ENCODE results near the gene FBXL15.

The FBXL15 gene

DNA sequence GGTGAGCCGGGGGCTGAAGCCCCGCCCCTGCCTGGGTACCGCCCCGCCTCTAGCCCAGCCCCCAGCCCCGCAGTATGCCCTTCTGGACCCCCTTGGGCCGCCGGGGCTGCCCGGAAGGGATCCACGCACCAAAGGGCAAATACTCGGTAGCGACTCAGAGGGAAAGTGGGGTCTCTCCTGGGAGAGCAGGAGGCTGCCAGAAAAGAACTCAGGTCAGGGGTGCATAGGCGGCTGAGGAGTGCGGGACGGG, 796 bp downstream of the FBXL15 start:
- TF ChIP-seq, protein P1, sequence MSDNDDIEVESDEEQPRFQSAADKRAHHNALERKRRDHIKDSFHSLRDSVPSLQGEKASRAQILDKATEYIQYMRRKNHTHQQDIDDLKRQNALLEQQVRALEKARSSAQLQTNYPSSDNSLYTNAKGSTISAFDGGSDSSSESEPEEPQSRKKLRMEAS (IDR thresholded peaks at IDR 0.05; ENCODE audit: low read depth, low read length), result no peak
- TF ChIP-seq POLR2A (IDR thresholded peaks at IDR 0.05; ENCODE audit: extremely low read depth, insufficient read length) (no peak), MYC (IDR thresholded peaks at IDR 0.05; ENCODE audit: low read depth, low read length) (no peak), CTCF (IDR thresholded peaks at IDR 0.05; ENCODE audit: low read depth, low read length) (no peak)
- no peak for DNase-seq (ENCODE audit: low read depth)

DNA sequence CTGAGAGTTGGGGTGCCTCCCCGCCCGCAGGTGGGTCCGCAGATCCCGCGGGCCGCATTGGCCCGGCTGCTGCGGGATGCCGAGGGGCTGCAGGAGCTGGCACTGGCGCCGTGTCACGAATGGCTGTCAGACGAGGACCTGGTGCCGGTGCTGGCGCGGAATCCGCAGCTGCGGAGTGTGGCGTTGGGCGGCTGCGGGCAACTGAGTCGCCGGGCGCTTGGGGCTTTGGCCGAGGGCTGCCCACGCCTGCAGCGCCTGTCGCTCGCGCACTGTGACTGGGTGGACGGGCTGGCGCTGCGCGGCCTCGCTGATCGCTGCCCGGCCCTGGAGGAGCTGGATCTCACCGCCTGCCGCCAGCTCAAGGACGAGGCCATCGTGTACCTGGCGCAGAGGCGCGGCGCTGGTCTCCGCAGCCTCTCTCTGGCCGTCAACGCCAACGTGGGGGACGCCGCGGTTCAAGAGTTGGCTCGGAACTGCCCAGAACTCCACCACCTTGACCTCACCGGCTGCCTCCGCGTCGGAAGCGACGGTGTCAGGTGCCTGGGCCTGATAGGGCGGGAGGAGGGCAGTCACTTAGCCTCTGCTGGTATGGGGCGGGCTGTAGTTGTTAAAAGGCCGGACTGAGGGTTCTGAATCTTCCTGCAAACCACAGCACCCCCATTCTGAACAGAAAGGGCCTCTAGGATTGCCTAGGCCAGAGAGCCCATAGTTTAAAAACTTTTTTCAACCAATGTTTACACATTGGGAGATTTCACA, 1.3 kb downstream of the FBXL15 start:
- DNase-seq (ENCODE audit: low read depth), result peak; percentile 59
- TF ChIP-seq POLR2A (IDR thresholded peaks at IDR 0.05; ENCODE audit: extremely low read depth, insufficient read length) (no peak), MYC (IDR thresholded peaks at IDR 0.05; ENCODE audit: low read depth, low read length) (no peak), CTCF (IDR thresholded peaks at IDR 0.05; ENCODE audit: low read depth, low read length) (no peak)
- TF ChIP-seq, protein P1 (IDR thresholded peaks at IDR 0.05; ENCODE audit: low read depth, low read length), result 0 out of 2 replicates have a peak, but pooled peaks have one; percentile 2
- H3K4me3 ChIP-seq (ENCODE audit: low read depth, low read length), result peak overlapping the region; percentile 88

More for the DNA sequence above, 796 bp downstream of the FBXL15 start:
- peak overlapping the region; percentile 88 for H3K4me3 ChIP-seq (ENCODE audit: low read depth, low read length)

GRCh38 chr10:102422545-102423129, 2.0 kb downstream of the FBXL15 start:
- H3K4me3 ChIP-seq (ENCODE audit: low read depth, low read length), result peak overlapping the region; percentile 88
- DNase-seq (ENCODE audit: low read depth), result peak; percentile 89
- TF ChIP-seq POLR2A (IDR thresholded peaks at IDR 0.05; ENCODE audit: extremely low read depth, insufficient read length), result peak; percentile 43
- TF ChIP-seq, protein P1 (IDR thresholded peaks at IDR 0.05; ENCODE audit: low read depth, low read length), result peak; percentile 92
- TF ChIP-seq CTCF (IDR thresholded peaks at IDR 0.05; ENCODE audit: low read depth, low read length), result peak; percentile 76
- TF ChIP-seq MYC (IDR thresholded peaks at IDR 0.05; ENCODE audit: low read depth, low read length), result peak; percentile 95; the same call in 1 of the 2 replicates

DNA sequence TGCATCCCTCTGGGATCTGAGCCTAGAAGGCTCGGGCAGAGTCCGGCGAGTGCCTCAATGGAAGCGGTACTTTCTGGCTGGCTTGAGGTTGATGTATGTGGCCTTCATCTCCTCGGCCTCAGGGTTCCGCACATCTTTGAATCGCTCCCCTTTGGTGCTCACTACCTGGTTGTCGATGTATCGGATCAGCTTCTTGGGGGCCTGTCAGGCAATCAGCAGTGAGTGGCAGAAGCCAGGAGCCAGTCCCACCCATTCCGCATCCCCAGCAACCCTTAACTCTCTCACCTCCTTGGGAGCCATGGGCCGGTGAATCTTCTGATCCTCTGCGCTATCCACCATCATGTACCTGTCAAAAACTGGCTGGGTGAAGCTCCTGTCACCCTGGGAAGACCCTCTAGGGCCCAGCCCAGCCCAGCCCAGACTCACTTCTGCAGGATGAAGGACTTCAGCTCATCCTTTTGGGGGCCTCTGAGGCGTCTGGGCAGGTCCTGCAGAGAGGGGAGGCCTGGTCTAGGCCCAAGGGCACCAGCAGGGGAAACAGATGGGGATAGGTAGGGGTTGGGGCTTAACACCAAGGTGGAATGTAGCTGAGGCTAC, 2.8 kb downstream of the FBXL15 start:
- H3K4me3 ChIP-seq (ENCODE audit: low read depth, low read length), result peak overlapping the region; percentile 88
- TF ChIP-seq MYC (IDR thresholded peaks at IDR 0.05; ENCODE audit: low read depth, low read length), result no peak
- TF ChIP-seq, protein P1 (IDR thresholded peaks at IDR 0.05; ENCODE audit: low read depth, low read length), result no peak
- TF ChIP-seq POLR2A (IDR thresholded peaks at IDR 0.05; ENCODE audit: extremely low read depth, insufficient read length), result no peak
- TF ChIP-seq CTCF (IDR thresholded peaks at IDR 0.05; ENCODE audit: low read depth, low read length), result no peak
- no peak for DNase-seq (ENCODE audit: low read depth)

GRCh38 chr10:102424145-102424544, 3.5 kb downstream of the FBXL15 start:
- TF ChIP-seq CTCF (IDR thresholded peaks at IDR 0.05; ENCODE audit: low read depth, low read length), result no peak
- no peak for TF ChIP-seq MYC (IDR thresholded peaks at IDR 0.05; ENCODE audit: low read depth, low read length)
- TF ChIP-seq, protein P1 (IDR thresholded peaks at IDR 0.05; ENCODE audit: low read depth, low read length), result no peak
- no peak for TF ChIP-seq POLR2A (IDR thresholded peaks at IDR 0.05; ENCODE audit: extremely low read depth, insufficient read length)
- no peak for DNase-seq (ENCODE audit: low read depth)
- no peak overlapping the region for H3K4me3 ChIP-seq (ENCODE audit: low read depth, low read length)

Data from NB4 (cell line).